Hematopoietic multipotent progenitor cell treated with erythropoietin and hydrocortisone succinate and interleukin-3 and kit ligand, for 15 days (in vitro differentiated cells): Measurements from ENCODE around the gene ATIC.
"Not testable (repeated sequence)": the region's sequence is repeated elsewhere in the genome, so short reads cannot be mapped to it uniquely, and the experiment has no call there.

ENCODE experiments used
- DNase-seq: peaks from one replicate; pipeline ENCODE4 v3.0.0-alpha.2; 2015; ENCODE audit warnings: low spot score

Gene ATIC

DNA sequence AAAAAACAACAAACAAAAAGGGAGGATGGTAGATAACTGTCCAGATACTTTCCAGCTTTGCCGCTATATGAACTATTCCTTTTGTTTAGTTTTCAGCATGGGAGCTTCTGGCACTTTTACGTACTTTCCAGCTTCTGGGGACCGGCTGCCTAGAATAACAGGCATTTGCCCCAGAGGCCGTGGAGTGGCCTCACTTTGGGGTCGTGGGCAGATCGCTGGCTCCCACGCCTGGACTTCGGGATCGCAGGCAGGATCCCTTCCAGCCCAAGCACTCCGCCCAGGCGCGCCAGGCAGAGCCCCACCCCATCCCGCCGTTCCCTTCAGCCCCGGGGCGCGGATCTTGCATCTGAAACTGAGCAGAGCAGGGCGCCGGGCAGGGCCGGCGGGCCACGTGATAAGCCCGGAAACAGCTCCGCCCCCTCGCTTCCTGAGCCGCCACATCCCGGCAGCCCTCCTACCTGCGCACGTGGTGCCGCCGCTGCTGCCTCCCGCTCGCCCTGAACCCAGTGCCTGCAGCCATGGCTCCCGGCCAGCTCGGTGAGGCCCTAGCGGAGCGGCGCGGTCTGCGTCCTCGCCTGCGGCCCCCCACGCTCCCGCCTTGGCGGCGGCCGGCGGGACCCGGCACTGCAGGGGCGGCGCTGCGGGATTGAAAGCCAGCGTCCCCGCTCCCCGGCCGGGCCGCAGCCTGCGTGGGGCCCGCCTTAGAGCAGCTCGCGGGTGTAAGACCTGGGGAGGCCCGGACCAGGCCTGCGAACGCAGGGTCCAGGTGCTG lies at the start of gene ATIC:
TSS of gene ATIC (plus strand) at position 435 of the 772 bp plus-strand sequence. CDS start at position 519, 84 bp downstream.
- DNase-seq = peak; percentile 89

DNA sequence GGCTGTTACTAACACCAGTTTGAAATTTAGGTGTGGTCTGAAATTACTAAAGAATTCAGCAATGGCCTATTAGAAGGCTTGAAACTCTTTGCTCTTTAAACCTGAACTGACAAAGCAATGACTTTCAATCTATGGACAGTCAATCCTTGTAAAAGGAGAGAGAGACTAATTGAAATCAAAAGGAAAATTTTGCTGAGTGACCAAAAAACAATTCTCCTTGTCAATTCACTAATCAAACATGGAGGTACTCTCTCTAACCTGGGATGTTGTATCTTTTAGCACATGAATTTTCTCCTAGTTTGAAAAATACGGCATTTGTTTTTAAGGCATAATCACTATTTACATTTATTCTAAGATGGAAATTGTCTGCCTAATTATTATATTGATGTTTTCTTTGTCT lies 49.6 kb upstream of the ATIC start:
- DNase-seq = no peak

GRCh38 chr2:215262741-215263362 lies 49.0 kb upstream of the ATIC start:
- no peak for DNase-seq

- DNase-seq = no peak
Observed at GRCh38 chr2:215264374-215264773, 47.5 kb upstream of the ATIC start.

GRCh38 chr2:215269397-215270117 lies 42.3 kb upstream of the ATIC start:
- DNase-seq = peak; percentile 72

GRCh38 chr2:215270118-215270451 lies 41.8 kb upstream of the ATIC start:
- DNase-seq = no peak

- no peak for DNase-seq
Observed at GRCh38 chr2:215271446-215271845, 40.4 kb upstream of the ATIC start.

DNA sequence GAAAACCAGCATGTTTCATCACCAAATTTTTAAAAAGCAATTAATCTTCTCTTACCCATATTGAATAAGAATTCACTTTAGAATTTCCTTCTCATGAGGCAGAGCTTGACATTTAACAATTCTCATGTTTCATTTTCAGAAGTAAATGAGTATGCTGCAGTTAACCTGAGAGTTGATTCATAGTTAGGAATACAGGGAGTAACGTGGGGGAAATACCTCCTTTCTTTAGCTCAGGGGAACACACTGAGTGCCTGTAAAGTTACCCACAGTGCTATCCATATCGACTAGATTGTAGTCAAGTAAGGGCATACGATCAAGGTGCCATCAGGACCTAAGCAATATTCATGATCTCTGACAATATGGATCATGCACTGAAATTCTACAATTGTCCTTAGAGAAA lies 38.9 kb upstream of the ATIC start:
- no peak for DNase-seq

DNA sequence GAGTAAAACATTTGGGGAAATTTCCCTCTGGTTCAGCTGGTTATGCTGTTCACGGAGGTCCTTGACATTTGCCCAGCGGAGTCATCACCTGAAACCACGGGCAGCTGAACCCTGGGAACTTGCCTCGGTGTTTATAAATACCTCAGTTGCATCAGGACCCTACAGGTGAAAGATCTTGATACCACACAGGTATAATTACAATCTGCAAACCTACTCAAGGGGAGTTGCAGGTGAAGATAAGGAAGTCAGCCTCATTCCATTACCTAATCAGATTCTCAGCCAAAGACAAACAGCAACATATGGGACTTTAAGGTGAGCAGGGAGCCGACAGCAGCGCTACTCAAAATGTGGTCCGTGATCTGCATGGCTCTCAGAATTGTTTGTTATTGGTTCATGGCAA lies 37.0 kb upstream of the ATIC start:
- no peak for DNase-seq

DNA sequence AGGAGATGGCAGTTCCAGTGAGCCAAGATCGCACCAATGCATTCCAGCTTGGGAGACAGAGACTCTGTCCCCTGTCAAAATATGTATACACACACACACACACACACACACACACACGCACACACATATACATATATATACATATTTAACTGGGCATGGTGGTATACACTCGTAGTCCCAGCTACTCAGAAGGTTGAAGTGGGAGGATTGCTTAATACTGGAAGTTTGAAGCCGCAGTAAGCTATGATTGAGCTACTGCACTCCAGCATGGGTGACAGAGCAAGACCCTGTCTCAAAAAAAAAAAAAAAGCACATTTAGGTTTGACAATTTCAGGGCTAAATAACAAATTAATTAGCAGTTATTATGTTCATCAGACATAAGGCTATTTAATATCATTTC lies 36.0 kb upstream of the ATIC start:
- DNase-seq = no peak

DNA sequence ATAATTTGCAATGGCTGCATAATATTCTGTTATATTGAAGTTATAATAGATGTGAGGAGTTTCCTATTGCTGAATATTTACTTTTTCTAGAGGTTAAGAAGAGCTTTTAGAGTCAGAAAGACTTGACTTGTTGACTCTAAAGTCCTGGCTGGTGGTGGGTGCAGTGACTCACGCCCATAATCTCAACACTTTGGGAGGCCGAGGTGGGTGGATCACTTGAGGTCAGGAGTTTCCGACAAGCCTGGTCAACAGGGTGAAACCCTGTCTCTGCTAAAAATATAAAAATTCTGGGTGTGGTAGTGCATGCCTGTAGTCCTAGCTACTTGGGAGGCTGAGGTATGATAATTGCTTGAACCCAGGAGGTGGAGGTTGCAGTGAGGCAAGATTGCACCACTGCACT lies 33.9 kb upstream of the ATIC start:
- DNase-seq = no peak

DNA sequence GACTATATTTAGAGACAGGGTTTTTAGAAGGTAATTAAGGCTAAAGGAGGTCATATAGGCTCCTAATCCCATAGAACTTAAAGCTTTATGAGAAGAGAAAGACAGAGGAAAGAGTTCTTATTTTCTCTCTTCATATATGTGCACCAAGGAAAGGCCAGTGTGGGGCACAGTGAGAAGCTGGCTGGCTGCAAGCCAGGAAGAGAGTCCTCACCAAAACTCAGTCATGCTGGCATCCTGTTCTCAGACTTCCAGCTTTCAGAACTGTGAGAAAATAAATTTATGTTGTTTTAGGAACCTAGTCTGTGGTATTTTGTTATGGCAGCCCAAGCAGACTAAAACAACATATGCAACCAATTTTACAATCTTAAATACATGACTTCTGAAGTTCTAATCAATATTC lies 31.5 kb upstream of the ATIC start:
- no peak for DNase-seq

DNA sequence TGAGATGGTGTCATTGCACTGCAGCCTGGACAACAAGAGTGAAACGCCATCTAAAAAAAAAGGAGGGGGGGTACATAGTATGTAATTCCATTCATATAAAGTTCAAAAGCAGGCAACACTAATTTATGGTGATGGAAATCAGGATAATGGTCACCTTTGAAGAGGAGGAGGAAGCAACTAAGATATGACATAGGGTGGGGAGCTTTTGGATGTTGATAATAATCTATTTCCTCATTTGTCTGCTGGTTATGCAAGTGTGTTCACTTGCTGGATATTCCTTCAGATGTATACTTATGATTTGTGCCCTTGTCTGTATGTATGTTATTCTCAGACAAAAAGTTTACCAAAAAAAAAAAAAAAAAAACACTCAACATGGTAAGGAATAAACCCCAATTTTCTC lies 28.6 kb upstream of the ATIC start:
- DNase-seq = no peak

DNA sequence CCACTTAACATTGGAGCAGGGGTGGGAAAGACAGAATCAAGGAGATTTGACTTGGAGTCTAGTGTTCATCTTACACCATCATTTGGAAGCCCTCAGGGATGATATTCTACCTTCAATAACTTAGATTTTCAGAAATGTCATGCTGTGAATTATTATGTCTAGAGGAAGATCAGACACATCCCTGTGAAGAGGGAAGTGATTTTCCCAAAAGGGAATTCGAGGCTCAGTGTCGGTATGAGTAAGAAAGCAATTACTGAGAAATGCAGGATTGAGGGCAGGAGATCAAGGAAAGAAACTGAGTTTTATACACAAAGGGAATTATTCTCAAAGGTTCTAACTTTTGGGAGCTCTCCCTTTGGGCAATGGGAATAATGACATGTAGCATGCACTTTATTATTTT lies 25.6 kb upstream of the ATIC start:
- no peak for DNase-seq

DNA sequence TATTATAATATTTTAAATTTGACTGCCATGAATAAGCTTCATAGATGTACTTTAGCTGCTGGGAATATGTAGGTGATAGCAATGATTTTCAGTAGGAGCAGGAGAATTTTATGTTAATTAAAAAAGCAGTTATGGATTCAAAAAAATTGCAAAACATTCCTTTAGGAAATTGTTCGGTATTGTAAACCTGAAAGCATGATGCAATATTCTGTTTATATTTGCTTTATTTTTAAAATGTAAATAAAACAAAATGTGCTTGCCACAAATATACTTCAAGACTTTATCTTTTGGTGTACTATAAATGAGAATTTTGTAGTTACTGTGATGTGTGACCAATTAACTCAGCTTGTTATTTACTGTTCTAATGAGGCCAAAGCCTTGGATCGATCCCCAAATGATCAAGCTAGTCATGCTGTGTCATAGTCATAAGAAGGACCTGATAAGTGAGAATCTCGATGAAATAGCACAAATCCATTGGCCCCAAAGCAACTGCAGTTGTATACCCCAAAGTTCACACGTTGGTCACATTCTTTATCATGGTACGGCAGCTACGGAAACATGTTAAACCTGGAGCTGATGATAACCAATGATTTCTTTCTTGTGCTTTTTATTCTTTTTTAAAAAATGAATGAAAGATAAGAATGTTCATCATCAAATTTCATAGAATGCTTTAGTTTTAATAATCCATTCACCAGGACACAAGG lies 23.6 kb upstream of the ATIC start:
- DNase-seq = peak; percentile 15

GRCh38 chr2:215290980-215291599 lies 20.8 kb upstream of the ATIC start:
- DNase-seq = no peak

GRCh38 chr2:215293879-215294278 lies 18.0 kb upstream of the ATIC start:
- no peak for DNase-seq

- DNase-seq = no peak
Observed at GRCh38 chr2:215299337-215299859, 12.5 kb upstream of the ATIC start.

DNA sequence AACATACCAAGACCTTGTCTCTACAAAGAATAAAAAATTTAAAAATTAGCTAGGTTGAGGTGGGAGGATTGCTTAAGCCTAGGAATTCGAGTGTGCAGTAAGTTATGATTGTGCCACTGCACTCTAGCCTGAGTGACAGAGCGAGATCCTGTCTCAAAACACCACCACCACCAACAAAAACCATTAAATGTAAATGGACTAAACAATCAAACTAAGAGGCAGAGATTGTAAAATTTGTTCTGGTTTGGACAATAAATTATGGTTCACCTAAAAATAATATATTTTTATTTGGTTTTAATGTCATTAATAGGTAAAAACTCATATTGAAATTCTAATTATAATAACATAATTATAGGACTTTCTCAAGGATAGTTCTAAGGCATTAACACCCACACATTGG lies 9.9 kb upstream of the ATIC start:
- no peak for DNase-seq

- not testable (repeated sequence) for DNase-seq
Observed at GRCh38 chr2:215311259-215311624, 617 bp upstream of the ATIC start.

GRCh38 chr2:215313255-215313613 lies 1.4 kb downstream of the ATIC start:
- DNase-seq = no peak

DNA sequence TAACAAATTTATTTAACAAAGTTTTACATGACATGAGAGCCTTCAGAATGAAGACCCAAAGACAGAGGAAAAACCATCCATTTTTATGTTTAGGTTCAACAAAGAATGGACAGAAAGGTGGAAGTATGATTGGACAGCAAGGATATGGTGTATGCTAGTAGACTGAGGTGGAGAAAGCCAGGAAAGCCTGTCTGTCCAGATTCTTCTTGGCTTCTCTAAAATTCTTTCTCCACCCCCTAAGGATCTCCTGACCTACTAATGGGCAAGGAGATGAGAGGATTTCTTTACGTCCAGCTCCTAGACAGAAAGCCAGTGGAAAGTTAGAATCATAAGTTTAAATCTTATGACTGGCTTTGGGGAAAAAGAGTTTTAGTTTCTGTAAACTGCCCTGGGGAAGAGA lies 3.0 kb downstream of the ATIC start:
- DNase-seq = no peak
